GM21576 (cell line): ENCODE measurements around the gene SLC43A1.
A peak's percentile ranks its signal among the peaks of the same experiment; 100 is the strongest.
"Not testable (repeated sequence)": the region's sequence is repeated elsewhere in the genome, so short reads cannot be mapped to it uniquely, and the experiment has no call there.

ENCODE experiments used
- ATAC-seq: cut with Tn5 transposase; IDR thresholded peaks from one replicate; pipeline ENCODE4 v1.9.1; 2021; ENCODE audit warnings: mild to moderate bottlenecking, moderate library complexity; ENCODE audit not compliant: unreplicated experiment

The SLC43A1 gene

DNA sequence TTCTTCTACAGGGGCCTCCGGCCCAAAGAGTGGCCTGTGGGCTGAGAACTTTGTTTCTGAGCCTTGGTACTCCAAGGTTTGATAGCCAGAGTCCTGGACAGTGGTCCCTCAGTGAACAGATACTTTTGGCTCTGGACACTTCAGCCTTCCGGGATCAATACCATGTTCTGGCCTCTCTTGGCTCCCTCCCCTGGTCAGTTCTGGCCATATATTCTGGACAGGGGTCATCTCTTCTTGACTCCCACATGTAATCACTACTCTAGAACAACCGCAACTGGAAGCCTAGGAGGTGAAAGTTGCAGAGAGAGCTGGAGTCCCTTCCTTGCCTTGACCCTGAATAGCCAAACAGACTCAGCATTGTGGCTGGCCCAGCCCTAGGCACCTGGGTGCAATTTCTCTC, 52.9 kb downstream of the SLC43A1 start:
- ATAC-seq: no peak

- ATAC-seq: no peak
These were observed 53.5 kb downstream of the SLC43A1 start for GRCh38 chr11:57461841-57462489.

- ATAC-seq: no peak
These were observed 54.4 kb downstream of the SLC43A1 start for GRCh38 chr11:57460758-57461749.

DNA sequence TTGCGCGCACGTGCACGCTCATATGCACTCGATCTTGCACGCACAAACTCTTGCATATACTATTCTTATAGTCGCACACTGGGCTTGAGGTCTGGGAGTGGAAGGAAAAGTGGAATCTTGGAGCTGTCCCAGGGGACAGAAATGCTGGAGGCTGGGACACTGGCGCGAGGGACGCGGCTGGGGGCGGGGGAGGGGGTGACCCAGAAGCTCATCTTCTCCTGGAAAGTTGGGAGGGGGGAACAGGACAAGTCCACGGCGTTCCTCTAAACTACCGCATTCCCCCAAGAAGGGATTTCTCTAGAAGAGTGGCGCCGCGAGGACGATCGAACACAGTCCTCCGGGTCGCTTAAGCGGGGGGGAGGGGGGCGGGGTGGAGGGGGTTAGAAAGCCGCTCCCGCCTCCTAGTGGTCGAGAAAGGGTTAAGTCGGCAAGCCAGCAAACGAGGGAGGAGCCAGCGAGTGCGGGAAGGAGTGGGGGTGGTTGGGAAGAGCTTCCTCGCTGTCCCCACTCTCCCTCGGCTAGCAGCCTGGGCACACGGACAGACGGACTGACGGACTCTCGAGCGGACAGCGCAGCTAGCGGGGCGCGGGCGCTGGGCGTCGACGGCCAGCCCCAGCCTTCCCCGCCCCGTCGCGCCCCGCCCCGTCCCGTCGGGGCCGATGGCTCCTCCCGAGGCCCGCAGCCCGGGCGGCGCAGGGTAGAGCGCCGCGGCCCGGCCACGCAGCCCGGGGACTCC, 55.3 kb downstream of the SLC43A1 start, which contains the start of gene RTN4RL2:
Gene RTN4RL2, plus strand, starts transcription at position 507 of the 736 bp plus-strand sequence. CDS start 338 bp downstream, outside the sequence.
- peak; percentile 36 for ATAC-seq

- no peak for ATAC-seq
These were observed 56.1 kb downstream of the SLC43A1 start for GRCh38 chr11:57459164-57460021.

DNA sequence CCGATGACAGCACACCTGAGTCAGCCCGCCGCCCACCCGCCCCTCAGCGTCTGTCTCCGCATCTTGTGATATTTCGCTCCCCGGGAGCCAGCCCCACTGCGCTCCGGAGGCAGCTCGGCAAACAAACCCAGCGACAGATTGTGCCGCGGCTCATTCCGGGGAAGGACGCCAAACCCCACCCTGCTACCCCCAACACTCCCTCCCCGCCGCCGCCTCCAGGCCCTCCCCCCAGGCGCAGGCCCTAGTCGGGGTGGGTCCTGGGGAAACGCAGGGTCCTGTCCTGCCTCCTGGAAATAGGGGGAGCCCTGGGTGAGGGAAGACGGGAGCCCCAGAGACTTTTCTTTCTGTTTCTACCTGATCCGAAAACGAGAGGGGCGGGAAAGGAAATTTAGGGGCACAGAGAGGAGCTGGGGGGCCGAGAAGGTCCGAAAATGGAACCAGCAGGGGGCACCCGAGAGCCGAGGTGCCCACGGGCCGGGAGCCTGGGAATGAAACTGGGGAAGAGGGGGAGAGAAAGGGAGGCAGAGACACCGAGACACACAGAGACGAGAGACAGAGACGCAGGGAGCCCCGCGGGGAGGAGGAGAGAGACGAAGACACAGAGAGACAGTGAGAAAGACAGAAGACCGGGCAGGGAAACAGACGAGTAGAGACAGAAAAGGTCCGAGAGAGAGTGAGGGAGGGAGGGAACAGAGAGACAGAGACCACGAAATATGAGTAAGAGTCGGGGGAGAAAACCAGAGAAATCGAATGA, 56.9 kb downstream of the SLC43A1 start:
- ATAC-seq: no peak

DNA sequence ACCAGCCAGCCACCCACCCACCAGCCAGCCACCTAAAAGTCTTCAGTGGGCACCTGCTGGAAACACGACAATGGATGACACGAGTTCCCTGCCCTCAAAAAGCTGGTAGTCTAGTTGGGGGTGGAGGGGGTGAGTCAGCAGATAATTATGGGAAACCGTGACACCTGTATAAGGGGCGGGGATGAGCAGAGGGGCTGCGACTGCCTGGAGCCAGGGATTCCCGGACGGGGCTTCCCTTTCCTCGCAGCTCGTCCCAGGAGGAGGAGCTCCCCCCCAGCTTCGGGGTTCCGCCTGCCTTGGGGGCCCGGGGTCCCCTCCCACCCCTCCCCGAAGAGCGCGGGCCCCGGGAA, 57.5 kb downstream of the SLC43A1 start:
- ATAC-seq: no peak

DNA sequence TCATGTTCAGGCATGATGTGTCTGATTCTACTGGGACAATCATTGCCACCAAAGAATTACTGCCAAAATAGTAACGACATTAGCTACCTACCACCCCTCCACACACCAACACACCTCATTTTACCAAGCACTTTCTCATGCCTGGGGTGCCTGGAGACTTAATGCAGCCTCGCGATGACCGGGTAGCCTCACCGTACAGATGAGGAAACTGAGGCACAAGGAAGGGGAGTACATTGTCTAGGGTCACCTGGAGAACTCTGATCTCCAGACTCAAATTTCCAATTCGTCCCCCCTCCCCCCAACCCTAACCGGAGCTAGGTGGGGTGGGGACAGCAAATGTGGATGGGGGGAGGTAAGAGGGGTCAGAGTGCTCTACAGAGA, 57.9 kb downstream of the SLC43A1 start:
- ATAC-seq: peak; percentile 17

- peak; percentile 53 for ATAC-seq
These were observed 58.4 kb downstream of the SLC43A1 start for GRCh38 chr11:57456960-57457642.

DNA sequence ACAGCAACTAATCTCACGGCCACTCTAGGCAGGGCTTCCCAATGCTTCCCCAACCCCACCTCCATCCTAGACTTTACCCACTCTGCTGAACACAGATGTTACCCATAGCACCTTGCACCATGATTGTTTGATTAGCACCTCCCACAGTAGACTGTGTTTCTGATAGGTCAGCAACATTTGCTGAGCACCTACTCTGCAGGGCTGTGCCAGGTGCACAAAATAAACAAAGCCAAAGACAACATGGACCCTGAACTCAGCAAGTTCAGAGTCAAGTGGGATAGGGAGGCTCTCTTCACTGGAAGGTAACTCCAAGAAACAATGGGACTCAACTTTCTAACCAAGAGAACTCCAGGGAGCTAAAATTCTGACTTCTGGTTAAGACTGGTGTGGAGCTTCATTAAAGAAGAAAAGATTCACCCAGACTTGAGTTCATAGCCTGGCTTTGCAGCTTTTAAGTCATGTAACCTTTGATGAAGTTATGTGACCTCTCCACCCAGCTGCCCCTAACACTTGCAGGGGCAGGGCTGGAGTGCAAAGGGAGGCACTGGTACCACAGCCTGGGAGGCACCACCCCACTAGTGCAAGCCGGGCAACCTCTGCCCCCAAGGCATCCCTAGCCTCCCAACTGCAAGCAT, 61.8 kb downstream of the SLC43A1 start:
- no peak for ATAC-seq

DNA sequence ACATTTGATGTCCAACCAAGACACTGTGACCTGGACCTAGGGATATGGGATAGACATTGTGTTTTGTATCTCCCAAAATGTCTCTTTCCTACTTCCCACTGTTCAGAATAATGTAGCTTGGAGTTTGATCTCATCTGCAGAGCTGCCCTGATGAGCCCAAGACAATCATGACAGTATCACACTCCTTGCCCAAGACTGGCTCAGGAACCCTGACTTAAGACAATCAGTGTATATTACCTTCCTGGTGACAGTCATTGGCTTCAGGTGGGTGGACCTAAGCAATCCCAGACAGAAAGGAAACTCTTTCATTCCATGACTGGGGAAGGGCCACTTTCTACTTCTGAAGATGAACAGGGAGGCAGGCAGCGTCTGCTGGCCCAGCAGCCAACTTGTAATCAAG, 69.4 kb downstream of the SLC43A1 start:
- no peak for ATAC-seq

- ATAC-seq: not testable (repeated sequence)
These were observed 70.4 kb downstream of the SLC43A1 start for GRCh38 chr11:57445122-57445394.

DNA sequence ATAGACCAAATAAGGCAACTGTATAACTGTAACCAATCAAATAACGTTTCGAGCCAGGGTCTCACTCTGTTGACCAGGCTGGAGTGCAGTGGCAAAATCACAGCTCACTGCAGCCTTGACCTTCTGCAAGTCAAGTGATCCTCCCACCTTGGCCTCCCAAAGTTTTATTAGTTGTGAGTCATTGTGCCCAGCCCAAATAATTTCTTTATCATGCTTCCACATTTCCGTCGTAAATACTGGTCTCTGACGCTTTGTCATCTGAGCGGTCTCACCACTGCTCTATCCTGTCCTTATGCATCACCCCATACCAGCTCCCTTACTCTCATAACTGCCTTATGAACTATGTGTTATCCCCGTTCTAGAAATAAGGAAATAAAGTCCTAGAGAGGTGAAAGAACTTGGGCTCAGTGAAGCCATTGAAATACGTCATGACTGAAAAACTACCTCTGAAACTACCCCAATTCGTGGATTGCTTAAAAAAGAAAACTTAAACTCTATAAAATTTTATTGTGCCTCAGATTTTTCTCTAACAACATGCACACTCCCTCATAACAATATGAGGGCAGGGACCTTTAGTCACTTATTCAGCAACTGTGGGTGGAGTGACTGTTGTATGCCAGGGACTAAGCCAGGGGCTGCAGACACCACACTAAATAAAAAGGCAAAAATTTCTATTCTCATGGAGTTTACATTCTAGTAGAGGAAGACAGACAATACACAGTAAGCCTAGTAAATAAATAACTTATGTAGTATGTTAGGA, 71.0 kb downstream of the SLC43A1 start:
- no peak for ATAC-seq

- ATAC-seq: no peak
These were observed 74.6 kb downstream of the SLC43A1 start for GRCh38 chr11:57440744-57441414.

GRCh38 chr11:57439786-57440185, 75.7 kb downstream of the SLC43A1 start:
- no peak for ATAC-seq

- no peak for ATAC-seq
These were observed 76.9 kb downstream of the SLC43A1 start for GRCh38 chr11:57438345-57439285.

DNA sequence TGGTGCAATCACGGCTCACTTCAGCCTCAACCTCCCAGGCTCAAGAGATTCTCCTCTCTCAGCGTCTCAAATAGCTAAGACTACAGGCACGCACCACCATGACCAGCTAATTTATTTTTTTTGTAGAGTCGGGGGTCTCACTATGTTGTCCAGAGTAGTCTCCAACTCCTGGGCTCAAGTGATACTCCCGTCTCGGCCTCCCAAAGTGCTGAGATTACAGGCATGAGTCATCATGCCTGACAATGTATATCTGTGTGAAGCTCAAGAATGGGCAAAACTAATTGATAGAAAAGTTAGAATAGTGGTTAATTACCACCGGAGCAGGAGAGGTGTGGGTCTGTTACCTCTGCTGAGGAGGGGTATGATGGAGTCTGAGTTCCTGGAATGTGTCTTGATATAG, 79.5 kb downstream of the SLC43A1 start:
- no peak for ATAC-seq
